CD4-positive, alpha-beta T cell treated with Interleukin-10 for 1 hour (primary cell): ENCODE measurements around the gene GALNT9.

ENCODE experiments used
- DNase-seq: peaks from one replicate; pipeline ENCODE4 v3.0.0-alpha.2; 2020

The GALNT9 gene

DNA sequence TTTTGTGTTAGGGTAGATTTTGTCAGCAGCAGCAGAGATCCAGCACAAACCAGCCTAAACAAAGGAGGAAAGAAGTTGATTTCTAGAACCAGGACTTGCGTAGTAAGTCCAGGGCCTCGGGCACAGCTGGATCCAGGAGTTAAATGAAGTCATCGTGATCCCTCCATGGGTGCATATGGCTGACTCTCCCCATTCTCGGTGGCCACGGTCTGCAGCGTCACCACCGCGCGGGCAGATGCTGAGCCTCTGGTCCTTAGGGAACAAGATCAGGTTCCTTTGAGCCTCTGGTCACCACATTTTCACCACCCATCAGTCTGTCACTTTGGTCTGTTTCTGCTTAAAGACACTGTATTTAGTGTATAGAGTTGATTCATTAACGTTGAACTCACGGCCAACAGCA lies 14.8 kb upstream of the GALNT9 start:
- DNase-seq, result no peak

DNA sequence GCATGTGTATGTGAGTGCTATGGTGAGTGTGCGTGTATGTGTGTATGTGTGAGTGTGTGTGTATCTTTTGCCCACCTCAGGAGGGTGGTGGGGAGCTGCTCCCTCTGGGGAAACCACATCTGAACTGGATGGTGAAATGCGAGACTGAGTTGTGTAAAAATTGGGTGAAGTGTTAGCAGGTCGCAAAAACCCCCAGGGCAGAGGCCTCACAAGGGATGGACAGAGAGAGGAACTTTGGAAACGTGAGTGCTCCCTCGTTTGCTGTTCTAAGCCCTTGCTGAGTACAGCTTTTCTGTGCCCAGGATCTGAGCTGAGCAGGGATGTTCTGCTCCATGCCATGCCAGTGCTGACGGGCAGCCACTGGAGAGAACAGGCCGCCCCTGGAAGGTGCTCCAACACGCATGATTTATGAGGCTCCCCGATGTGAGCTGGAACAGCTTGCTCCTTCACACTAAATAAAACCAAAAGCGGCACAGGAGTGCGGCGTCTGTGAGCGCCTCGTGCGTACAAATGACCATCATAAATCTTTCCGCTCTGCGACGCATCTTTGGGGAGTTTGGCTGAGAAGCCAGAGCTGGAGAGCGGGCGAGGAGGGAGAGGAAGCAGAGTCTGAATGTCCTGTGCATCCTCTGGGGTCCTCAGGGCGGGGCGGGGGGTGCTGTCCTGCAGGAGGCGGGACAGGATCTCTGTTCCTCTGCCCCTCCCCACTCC lies 14.1 kb upstream of the GALNT9 start:
- no peak for DNase-seq

DNA sequence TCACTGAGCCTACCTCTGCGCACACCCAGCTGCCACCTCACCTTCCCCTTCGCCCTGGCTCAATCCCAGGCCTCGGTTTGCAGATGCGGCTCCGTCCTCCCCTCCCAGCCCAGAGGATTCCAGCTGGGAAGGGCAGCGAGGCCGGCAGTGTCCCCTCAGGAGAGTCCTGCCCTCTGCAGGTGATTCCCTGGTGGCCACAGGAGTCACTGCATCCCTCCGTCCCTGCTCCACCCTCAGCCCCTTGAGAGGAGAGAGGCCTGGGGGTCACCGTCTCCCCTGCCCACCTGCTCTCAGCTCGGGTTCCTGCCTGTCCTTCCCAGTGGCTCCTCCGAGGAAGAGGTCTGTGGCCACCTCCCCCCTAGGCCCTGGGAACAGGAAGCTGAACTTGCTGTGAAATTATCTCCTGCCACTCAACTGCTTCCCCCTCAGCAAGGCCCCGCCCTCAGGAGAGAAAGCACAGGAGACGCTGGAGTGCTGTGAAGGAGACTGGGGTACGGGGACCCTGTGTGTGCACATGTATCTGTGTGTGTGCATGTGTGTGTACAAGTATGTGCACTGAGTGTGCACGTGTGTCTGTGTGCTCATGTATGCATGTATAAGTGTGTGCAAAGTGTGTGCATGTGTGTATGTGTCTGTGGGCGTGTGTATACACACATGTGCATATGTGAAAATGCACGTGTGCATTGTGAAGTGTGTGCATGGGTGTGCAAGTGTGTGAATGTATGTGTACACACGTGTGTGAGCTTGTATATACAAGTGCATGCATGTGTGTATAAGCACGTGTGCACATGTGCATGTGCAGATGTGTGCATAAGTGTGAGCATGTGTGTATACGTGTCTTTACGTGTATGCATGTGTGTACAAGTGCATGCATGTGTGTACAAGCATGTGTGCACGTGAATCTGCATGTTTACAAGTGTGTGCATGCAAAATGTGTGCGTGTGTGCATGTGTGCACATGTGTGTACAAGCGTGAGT lies 13.2 kb upstream of the GALNT9 start:
- DNase-seq, result no peak

DNA sequence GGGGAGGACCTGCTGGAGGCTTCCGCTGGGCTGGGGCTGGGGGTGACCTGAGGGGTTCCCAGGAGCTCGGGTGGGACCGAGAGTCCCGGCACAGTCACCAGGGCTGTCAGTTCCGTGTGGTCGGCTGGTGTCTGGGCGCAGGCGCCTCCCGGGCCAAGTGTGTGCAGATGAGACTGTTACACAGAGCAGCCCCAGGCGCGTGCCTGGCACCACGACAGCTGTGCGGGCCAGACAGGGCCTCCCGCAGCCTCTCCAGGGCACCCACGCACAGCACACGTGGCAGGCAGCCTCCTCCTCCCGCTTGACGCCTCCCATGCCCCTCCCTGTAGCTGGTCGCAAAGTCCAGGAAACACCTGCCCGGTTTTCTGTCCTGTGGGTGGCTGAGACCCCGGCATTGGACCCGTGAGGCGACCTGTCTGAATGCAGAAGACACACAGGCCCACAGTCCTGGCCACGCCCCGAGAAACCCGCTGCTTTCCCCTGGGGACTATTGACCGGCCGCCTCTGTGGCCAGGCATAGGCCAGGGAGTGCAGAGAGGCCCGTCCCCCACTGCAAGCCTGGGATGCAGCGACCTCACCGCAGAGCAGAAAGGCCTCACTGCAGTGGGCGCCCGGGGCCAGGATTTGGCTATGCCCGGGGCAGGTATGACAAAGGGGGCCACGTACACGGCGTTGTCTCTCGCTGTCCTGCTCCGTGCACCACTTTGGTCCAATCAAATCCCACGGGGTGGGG lies 12.1 kb upstream of the GALNT9 start:
- no peak for DNase-seq

DNA sequence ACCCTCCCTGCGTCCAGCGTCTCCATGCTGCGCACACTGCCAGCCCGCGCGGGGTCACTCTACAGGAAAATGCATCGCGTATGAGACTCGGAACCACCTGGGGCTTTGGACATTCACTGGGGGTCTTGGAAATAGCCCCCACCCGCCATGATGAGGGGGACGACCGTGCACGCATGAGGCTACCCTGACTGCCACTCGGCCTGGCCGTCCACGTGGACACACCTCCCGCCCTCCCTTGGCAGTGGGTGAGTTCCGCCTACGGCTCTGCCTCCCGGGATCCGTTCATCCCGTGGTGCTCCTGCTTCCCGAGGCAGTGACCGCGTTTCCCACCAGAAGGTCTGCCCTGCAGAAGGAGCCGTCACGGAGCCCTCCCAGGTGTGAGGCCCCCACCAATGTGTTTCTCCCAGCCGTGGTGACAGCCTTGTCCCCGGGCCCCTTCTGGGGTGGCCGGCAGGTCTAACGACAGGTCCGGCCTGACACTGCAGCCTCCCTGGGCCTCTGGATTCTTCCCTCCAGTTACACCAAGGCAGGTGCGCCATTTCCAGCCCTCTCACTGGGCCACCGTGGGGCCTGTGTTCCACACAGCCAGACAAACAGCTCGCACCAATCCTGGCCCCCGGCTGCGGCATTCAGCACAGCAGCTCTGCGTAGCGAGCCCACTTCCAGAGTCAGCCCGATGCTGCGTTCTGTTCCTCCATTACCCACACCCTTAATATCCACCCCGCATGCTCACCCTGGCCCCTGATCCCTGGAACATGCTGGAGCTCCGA lies 11.1 kb upstream of the GALNT9 start:
- DNase-seq, result no peak

DNA sequence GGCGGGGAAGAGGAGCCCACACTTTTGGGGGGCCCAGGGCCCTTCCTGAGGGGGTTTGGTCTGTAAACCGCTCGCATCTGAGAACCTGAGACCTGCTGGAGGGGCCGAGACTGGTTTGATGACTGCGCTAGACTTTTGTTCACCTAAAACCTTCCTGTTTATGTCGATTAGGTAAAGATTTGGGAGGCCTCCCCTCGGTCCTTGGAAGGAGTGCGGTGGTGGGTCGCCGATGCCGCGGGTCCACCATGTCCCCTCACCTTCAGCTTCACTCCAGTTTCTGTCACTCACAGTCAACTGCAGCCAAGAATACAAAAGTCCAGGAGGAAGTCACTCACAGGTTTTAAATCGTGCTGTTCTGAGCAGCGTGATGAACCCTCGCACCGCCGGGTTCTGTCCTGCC lies 10.5 kb upstream of the GALNT9 start:
- no peak for DNase-seq

DNA sequence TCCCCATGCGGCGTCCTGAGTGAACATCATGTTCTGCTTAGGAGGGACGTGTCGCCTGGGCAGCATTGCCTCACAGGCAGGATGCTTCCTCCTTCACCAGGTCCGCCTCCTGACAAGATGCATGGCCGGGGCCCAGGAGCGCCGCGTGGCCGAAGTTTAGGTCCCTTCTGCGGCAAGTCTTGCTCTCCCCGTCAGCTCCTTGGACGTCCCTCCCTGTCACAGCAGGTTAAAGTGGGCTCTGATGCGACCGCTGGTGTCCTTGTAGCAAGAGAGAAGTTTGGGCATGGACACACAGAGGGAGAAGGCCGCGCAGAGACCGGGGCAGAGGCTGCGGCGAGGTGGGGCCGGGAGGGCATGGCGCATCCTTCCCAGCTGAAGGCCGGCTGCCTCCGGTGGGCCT lies 9.4 kb upstream of the GALNT9 start:
- no peak for DNase-seq

DNA sequence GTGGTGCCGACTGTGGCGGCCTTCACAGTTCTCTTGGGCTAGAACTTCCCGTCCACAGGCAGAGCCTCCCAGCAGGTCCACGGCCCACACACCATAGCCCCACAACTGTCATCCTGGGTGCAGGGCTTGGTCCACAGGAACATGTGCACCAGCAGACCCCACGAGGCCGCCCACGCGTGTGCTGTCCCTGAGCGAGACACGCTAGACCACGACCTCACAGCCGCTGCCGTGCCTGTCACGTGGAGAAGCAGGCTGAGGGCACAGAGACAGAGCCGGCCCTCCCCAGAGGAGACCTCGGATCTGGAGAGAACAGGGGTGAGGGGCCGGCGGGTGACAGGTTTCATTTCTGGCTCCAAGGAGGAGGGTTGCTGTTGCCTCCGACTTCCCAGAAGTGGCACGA lies 8.9 kb upstream of the GALNT9 start:
- DNase-seq, result no peak

DNA sequence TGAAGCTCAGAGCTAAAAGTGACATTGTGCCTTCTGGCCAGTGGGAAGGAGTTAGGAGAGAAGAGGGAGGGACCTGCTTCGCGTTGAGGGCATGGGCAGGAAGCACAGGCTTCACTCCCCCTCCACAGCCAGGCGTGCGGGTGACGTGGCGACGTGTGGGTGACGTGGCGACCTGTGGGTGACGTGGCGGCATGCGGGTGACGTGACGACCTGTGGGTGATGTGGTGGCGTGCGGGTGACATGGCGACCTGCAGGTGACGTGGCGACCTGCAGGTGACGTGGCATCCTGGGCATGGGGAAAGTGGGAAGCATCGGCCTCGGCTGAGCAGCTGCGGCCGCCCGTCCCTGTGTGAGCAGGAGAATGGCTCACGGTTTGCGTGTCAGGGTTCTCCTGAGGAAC lies 8.2 kb upstream of the GALNT9 start:
- no peak for DNase-seq

DNA sequence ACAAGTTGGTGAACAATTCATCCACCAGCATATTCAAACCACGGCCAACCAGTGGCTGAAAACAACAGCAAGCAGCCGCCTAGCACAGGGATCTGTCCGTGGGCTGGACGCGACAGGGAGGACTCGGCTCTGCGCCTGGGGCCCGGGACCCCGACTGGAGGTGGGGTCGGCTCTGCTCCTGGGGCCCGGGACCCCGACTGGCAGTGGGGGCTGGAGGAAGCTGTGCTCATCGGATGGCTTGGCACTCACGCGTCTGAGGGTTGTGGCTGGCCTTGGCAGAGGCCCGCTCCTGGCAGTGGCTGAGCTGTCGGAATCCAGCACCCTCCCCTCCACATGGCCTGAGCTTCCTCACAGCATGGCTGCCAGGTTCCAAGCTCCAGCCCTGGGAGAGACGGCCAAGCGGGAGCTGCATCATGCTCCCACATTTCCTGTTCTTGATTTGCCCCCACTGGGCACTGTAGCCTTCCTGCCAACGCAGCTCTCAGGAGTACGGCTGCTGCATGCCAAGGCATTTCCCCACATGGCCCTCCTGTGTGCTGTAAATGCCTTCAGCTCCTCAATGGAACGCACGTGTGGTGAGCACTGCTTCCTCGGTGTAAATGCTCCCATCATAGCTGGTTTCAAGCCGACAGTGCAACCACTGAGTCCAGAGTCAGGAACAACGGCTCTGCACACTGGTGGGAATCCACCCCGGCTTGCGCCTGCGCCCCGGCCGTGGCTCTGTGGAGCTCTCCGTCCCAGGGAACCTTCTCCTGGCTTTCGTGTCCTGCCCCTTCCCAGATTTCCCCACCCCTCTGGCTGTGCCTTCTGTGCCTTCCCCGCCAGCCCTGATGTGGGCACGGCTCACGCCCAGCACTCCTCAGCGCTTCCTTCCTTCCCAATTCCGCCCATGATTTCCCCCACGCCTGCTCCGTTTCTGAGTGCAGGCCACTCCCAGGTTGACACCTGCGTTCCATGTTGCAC lies 7.3 kb upstream of the GALNT9 start:
- DNase-seq, result no peak

DNA sequence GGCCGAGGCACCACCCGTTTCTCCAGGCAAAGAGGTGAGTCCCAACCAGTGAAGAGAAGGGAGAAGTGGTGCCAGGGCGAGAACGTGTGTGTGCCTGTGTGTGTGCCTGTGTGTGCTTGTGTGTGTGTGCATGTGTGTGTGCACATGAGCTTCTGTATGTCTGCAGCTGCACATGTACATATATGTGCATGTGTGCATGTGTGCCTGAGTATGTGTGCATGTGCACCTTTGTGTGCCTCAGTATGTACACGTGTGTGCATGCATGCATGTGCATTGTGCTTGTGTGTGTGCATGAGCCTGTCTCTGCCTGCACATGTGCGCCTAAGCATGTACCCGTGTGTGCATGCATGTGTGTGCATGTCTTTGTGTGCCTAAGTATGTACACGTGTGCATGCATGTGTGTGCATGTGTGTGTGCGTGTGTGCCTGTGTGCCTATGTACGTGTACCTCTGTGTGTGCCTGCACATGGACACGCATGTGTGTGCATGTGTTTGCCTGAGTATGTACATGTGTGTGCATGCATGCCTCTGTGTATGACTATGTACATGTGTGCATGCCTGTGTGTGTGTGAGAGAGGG lies 5.9 kb upstream of the GALNT9 start:
- DNase-seq, result no peak

DNA sequence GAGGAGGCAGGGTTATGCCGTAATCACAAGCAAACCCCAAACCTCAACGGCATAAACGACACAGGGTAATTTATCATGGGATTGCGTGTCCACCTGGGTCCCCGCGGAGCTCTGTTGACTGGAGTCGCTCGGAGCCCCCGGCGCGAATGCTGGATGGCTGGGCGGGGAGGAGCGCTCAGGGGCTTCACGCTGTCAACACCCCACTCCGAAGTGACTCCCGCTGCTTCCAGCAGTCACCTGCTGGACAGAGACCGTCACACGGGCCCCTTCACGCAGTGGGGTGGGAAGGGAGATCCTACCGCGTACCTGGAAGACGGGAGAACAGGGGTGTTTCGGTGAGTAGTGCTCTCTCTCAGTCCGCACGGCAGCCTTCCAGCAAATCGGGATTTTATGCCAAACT lies 4.4 kb upstream of the GALNT9 start:
- DNase-seq, result no peak

DNA sequence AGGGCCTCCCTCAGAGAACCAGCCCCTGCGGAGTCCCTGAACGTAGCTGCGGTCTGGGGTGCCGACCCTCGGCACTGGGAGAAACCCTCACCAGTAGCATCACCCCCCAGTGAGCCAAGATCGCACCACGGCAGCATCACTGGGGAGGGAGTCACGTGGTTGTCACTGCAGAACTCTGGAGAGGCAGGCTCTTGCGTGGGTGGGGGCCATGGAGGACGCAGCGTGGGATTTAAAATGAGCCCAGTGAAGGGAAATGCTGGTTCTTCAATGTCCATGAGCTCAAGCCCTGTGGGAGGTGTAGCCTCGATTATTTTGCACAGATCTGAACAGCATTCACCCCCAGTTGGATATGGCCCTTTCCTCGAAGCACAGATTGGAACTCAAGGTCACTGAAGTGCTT lies 3.9 kb upstream of the GALNT9 start:
- DNase-seq, result no peak

DNA sequence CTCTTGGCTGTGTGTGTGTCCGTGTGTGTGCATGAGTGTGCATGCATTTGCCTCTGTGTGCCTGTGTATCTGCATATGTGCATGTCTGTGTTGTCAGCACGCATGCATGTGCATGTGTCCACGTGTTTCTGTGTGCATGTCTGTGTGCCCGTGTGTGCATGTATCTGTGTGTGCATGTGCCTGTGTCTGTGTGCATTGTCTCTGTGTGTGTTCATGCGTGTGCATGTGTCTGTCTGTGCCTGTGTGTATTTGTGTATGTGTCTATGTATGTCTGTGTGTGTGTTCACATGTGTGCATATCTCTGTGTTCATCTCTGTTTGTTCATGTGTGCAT lies 1.1 kb upstream of the GALNT9 start:
- DNase-seq, result no peak

DNA sequence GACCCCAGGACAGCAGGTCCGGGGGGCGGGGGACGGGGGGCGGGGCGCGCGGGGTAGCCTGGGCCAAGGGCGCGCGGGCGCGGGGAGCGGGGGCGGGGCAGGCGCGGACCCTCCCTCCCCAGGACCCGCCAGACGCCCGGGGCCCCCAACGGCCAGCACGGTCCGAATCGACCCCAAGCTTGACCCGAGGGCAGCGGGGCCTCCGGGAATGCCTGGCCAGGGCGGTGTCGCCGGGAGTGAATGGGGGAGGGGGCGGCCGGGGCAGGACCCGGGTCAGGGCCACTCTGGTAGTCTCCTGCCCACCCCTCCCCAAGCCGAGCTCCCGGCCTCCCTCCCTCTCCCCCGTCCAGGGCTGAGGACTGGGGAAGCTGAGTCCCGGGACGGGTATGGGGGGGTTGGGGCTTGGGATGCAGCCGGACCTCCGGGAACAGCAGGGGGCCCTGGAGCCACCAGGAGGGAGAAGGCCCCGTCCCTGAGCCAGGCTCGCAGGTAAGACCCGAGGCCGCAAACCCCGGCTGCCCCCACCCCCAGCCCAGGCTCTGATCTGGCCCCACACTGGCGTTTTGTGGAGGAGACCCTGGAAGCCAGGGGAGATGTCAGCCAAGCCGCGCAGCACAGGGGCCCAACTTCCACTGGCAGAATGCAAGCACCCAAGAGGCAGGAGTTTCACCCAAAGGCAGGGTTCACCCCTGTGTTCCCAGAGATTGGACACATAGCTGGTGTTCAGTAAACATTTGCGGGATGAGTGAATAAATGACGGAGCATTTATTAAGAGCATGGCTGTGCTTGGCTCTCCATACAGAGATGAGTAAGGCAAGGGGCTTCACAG lies 545 bp upstream of the GALNT9 start:
- no peak for DNase-seq

DNA sequence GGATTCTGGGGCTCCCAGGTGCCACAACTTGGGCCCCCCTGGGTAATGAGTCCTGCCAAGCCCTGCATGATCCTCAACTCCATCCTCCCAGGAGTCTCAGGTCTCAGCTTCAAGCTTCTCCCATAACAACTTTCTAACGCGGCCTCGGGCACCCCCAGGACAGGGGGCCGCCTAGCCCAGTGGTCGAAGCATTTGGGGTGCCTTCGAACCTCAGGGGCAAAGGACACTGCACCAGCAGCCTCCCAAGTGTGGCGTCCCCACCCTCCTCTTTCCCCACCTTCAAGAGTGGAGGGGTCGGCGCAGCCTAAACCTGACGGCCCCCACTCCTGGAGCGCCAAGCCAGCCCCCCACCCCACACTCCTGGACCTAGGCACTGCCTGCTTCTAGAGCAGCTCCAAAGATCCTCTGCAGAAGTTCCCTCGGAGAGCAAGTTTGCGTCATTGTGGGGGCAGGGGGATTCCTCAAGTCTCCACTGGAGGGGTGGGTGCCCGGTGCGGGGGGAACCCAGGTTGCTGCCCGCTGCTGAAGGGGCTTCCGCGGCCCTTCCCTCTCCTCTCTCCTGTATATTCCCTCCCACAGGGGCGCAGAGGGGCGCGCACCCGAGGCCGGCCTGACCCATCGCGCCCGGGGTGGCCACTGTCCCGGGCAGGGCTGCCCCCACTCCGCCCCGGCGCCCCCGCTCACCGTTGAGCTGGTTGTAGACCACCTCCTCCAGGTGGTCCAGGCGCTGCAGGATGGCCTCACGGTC lies 933 bp downstream of the GALNT9 start:
- DNase-seq, result no peak

DNA sequence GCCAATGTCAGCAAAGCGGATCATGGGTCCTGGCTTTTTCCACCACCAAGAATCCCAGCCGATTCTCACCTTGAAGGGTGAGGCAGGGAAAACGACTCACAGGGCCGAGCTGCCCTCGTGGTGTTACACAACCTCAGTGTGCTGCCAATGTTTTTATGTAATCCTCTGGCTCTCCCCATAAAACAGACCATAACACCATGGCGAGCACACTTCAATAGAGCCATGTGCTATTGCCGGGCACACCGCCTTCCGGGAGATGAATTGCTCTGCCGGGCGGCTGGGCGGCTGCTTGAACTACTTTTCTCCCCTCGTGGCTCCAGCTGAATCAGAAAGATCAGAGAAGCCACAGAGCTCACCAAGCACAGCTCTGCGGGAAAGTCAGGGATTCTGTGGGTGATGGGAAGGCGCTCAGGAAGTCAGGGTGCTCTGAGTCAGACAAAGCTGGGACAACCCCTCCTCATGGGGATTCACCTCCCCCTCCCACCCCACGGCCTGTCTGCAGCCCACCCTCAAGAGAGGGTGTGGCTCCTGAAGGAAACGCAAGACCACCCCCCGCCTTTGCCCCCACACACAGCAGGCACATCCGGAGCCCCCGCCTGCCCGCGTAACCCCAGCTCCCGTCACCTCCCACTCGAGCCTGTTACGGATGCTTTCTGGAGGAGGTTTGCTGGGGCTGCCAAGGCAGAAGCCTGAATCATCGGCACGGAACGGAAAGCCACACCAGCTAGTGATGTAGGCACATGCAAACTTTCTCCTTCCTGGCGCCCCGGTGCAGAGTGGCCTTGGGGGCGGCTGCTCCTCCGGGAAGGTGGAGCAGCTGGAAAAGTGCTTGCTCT lies 1.8 kb downstream of the GALNT9 start:
- no peak for DNase-seq

DNA sequence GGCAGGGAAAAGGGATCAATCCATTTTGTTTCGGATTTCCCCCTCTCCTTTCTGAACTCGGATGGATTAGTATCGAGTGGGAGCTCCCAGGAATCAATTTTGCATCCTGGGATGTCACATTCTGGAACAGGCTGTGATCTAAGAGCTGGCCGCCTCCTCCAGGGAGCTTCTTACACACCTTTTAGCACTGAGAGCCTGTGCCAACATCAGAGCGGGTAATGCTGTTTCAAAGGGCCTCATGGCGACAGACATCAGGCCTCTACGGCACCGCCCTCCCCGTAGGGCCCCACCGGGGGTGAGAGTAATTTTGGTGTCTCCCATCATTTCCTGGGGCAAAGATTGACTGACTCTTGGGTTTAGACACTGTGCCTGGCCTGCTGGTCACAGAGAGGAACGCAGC lies 2.7 kb downstream of the GALNT9 start:
- no peak for DNase-seq

DNA sequence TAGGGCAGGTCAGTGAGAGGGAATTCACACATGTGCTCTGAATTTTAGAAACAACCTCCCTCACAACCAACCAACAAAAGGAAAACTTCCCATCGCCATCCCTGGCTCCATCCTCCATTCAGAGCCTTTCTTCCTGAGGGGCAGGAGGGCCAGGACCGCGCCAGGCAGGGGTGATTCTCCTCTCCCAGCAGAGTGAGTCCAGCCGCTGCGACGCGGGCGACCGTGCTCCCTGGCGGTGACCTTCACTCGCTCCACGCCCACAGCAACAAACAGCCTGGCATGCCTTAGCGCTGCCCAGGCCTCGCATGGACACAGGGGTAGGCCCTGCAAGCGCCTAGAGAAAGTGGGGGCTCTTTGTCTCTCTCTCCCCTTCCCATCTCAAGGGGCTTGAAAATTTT lies 3.7 kb downstream of the GALNT9 start:
- DNase-seq, result no peak
